DOHH2 (cell line): ENCODE results near the gene KCNA3.

Source experiments
- H3F3A ChIP-seq: fragments of 200-600 bp; sonication (generic), shearing (Covaris generic); 2 replicates; pipeline ENCODE4 v1.6.0; 2016; ENCODE audit warnings: antibody characterized with exemption, mild to moderate bottlenecking; ENCODE audit not compliant: control insufficient read depth, insufficient read depth
- H3K27ac ChIP-seq: fragments of 200-600 bp; sonication (generic); 2 replicates; pipeline ENCODE4 v1.5.1; 2014; ENCODE audit warnings: low read depth, mild to moderate bottlenecking, low read length, moderate library complexity
- H3K27me3 ChIP-seq: fragments of 200-600 bp; sonication (generic); 2 replicates; pipeline ENCODE4 v1.6.1; 2014; ENCODE audit warnings: mild to moderate bottlenecking, low read length, mixed read lengths; ENCODE audit not compliant: control insufficient read depth
- H3K36me3 ChIP-seq: fragments of 200-600 bp; sonication (generic); 2 replicates; pipeline ENCODE4 v1.6.1; 2014; ENCODE audit warnings: mild to moderate bottlenecking, low read length, moderate library complexity, mixed read lengths; ENCODE audit not compliant: control insufficient read depth
- H3K4me1 ChIP-seq: fragments of 200-600 bp; sonication (generic); 2 replicates; pipeline ENCODE4 v1.6.1; 2014; ENCODE audit warnings: mild to moderate bottlenecking, low read length, mixed read lengths; ENCODE audit not compliant: control insufficient read depth
- H3K4me2 ChIP-seq: fragments of 200-600 bp; sonication (generic); 2 replicates; pipeline ENCODE4 v1.6.0; 2014; ENCODE audit warnings: mild to moderate bottlenecking, low read length, moderate library complexity
- H3K4me3 ChIP-seq: fragments of 200-600 bp; sonication (generic); 2 replicates; pipeline ENCODE4 v1.5.1; 2014; ENCODE audit warnings: mild to moderate bottlenecking, low read length, mixed read lengths
- H3K79me2 ChIP-seq: fragments of 200-600 bp; sonication (generic); 2 replicates; pipeline ENCODE4 v1.6.1; 2014; ENCODE audit warnings: mild to moderate bottlenecking, low read length, mixed read lengths; ENCODE audit not compliant: control insufficient read depth
- H3K9me2 ChIP-seq: fragments of 200-600 bp; sonication (generic); replicated peaks from 2 replicates; pipeline ENCODE4 v1.6.1; 2014; ENCODE audit warnings: mild to moderate bottlenecking, low read length, mixed read lengths; ENCODE audit not compliant: control insufficient read depth
- H3K9me3 ChIP-seq: fragments of 200-600 bp; sonication (generic); 2 replicates; pipeline ENCODE4 v1.6.1; 2014; ENCODE audit warnings: antibody characterized with exemption, low read length, mixed read lengths; ENCODE audit not compliant: control insufficient read depth, insufficient read depth
- H4K20me1 ChIP-seq: fragments of 200-600 bp; sonication (generic); 2 replicates; pipeline ENCODE4 v1.6.0; 2014; ENCODE audit warnings: low read depth, mild to moderate bottlenecking, antibody characterized with exemption, low read length, moderate library complexity; ENCODE audit not compliant: control insufficient read depth, insufficient read depth
- EZH2phosphoT487 ChIP-seq: fragments of 200-600 bp; sonication (generic); IDR thresholded peaks from 2 replicates; pipeline ENCODE4 v1.6.1; 2017; ENCODE audit warnings: borderline replicate concordance, mild to moderate bottlenecking, antibody characterized with exemption, low read length, moderate library complexity, mixed read lengths
- TF ChIP-seq, protein P1 (sequence below): fragments of 200-600 bp; sonication (generic); IDR thresholded peaks from one replicate; pipeline ENCODE4 v1.5.1; 2014; ENCODE audit warnings: antibody characterized with exemption, mild to moderate bottlenecking, low read depth, low read length; ENCODE audit not compliant: poor library complexity, severe bottlenecking

KCNA3 gene

DNA sequence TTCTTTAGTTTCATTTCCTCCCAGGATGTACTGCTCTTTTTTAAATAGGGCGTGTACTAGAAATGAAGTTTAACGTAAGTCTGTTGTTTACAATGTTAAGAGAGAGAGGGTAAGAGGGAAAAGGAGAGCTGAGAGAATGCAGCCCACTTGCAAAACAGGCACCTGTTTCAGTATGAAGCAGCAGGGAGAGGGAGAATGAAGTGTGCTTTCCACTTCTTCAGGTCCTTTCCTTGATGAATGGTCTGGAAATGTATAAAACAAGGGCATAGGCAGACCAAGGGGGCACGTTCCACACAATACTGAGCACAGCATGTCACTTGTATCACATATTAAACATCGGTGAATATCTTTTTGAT, 2.0 kb downstream of the KCNA3 start:
- H3K4me3 ChIP-seq: peak overlapping the region; percentile 74
- H3K9me2 ChIP-seq: no peaks in the 10 kb centered on the region
- peaks cover 79% of the 10 kb centered on the region for H3K4me1 ChIP-seq
- no peaks in the 10 kb centered on the region for H4K20me1 ChIP-seq
- H3K27me3 ChIP-seq: no peaks in the 10 kb centered on the region
- H3K4me2 ChIP-seq: peak overlapping the region; percentile 79
- H3K36me3 ChIP-seq: no peaks in the 10 kb centered on the region
- TF ChIP-seq, protein P1, sequence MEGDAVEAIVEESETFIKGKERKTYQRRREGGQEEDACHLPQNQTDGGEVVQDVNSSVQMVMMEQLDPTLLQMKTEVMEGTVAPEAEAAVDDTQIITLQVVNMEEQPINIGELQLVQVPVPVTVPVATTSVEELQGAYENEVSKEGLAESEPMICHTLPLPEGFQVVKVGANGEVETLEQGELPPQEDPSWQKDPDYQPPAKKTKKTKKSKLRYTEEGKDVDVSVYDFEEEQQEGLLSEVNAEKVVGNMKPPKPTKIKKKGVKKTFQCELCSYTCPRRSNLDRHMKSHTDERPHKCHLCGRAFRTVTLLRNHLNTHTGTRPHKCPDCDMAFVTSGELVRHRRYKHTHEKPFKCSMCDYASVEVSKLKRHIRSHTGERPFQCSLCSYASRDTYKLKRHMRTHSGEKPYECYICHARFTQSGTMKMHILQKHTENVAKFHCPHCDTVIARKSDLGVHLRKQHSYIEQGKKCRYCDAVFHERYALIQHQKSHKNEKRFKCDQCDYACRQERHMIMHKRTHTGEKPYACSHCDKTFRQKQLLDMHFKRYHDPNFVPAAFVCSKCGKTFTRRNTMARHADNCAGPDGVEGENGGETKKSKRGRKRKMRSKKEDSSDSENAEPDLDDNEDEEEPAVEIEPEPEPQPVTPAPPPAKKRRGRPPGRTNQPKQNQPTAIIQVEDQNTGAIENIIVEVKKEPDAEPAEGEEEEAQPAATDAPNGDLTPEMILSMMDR: no peak
- TF ChIP-seq EZH2phosphoT487: no peak
- H3K9me3 ChIP-seq: no peaks in the 10 kb centered on the region
- peaks cover 10% of the 10 kb centered on the region for H3F3A ChIP-seq
- H3K27ac ChIP-seq: peak overlapping the region; percentile 92
- peaks cover 11% of the 10 kb centered on the region for H3K79me2 ChIP-seq

DNA sequence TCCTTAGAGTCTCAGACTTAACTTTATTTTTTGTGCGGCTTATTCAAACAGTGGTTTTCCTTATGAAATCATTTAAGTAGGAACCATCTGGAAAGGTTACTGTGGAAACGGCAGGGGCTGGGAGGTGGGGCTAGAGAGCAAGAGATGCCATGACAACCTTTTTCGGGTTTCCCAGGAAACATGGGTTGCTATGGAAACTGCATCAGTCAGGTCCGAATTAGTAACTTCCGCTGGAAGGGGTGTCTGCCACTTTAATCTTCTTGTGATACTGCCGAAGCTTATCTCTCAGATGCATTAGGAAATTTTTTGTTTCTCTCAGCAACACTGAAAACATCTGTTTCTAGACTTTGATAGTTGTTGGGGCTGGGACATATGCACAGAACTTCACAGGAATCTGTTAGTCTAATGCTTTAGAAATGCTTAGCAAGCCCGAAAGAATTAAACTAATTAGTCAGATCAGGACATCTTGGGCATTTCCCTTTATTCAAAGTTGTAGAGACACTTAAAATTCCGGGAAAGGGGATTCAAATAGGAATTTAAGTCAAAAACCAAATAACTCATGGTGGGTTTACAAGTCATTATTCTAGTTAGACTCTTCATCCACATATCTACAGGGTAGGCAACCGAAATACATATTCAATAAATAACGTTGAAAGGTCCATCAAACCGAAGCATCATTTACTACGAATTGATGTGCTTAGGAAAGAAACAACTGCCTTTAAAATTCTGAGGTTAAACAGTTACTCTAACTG, 2.6 kb downstream of the KCNA3 start:
- peak overlapping the region; percentile 92 for H3K27ac ChIP-seq
- H3K27me3 ChIP-seq: no peaks in the 10 kb centered on the region
- H3K79me2 ChIP-seq: peaks cover 11% of the 10 kb centered on the region
- no peaks in the 10 kb centered on the region for H4K20me1 ChIP-seq
- H3K9me3 ChIP-seq: no peaks in the 10 kb centered on the region
- no peaks in the 10 kb centered on the region for H3K9me2 ChIP-seq
- no peaks in the 10 kb centered on the region for H3K36me3 ChIP-seq
- TF ChIP-seq, protein P1: no peak
- TF ChIP-seq EZH2phosphoT487: no peak
- H3F3A ChIP-seq: peaks cover 10% of the 10 kb centered on the region
- peak overlapping the region; percentile 74 for H3K4me3 ChIP-seq
- H3K4me2 ChIP-seq: peak overlapping the region; percentile 79
- H3K4me1 ChIP-seq: peaks cover 73% of the 10 kb centered on the region

DNA sequence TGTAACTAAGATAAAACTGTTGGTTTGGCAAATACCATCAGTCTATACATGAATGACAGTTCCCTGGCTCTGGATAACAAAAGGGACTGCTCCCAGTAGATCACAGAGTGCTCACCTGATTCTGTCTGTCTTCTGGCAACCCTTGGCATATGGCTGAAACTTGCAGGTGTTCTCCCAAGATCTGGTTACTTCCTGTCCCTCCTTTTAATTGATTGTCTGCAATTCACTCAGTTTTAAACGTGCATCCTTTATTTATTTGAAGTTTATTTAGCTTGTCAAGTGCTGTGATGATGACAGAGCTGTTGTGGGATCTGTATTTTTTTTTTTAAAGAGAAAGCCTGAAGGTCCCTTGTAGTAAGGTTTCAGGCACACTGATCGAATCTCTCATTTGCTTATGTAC, 3.4 kb downstream of the KCNA3 start:
- Histone ChIP-seq H3K4me2 (peak overlapping the region; percentile 79), H3K27me3 (no peaks in the 10 kb centered on the region), H3F3A (peaks cover 10% of the 10 kb centered on the region), H3K79me2 (peaks cover 11% of the 10 kb centered on the region), H3K9me3 (no peaks in the 10 kb centered on the region), H3K9me2 (no peaks in the 10 kb centered on the region), H4K20me1 (no peaks in the 10 kb centered on the region), H3K36me3 (no peaks in the 10 kb centered on the region), H3K4me1 (peaks cover 65% of the 10 kb centered on the region), H3K4me3 (peak overlapping the region; percentile 74), H3K27ac (peak overlapping the region; percentile 92)
- TF ChIP-seq EZH2phosphoT487: no peak
- TF ChIP-seq, protein P1: no peak
